HCT116 (cell line): Measurements from ENCODE around the gene CRACDL.

Experiments
- CEBPB ChIP-seq: IDR thresholded peaks from 2 replicates; pipeline ENCODE4 v1.6.1; 2012; ENCODE audit warnings: low read depth
- EGR1 ChIP-seq: IDR thresholded peaks from 2 replicates; pipeline ENCODE4 v1.6.1; 2012; ENCODE audit warnings: low read depth
- POLR2A ChIP-seq: IDR thresholded peaks from 2 replicates; pipeline ENCODE4 v1.7.0; 2011; ENCODE audit warnings: borderline replicate concordance; ENCODE audit not compliant: insufficient read depth, insufficient read length; ENCODE audit errors: extremely low read depth
- SIN3A ChIP-seq: IDR thresholded peaks from 2 replicates; pipeline ENCODE4 v1.6.1; 2012; ENCODE audit warnings: low read depth
- TF ChIP-seq, protein P1 (sequence below), 3 experiments: fragments of 200-600 bp in 1 of 3; sonication (generic) in 1 of 3; IDR thresholded peaks in 2 of 3; conservative IDR thresholded peaks in 1 of 3; 2 replicates each; pipeline ENCODE4 v1.5.1; 2012 to 2017; ENCODE audit warnings: low read depth in 2 of 3, low read length in 2 of 3, antibody characterized with exemption in 1 of 3, borderline replicate concordance in 1 of 3, control low read depth in 1 of 3, mild to moderate bottlenecking in 1 of 3, mixed read lengths in 1 of 3, mixed run types in 1 of 3, moderate library complexity in 1 of 3; ENCODE audit not compliant: insufficient read depth in 1 of 3
- TF ChIP-seq, protein P2 (sequence below): IDR thresholded peaks from 2 replicates; pipeline ENCODE4 v1.6.1; 2012

DNA sequence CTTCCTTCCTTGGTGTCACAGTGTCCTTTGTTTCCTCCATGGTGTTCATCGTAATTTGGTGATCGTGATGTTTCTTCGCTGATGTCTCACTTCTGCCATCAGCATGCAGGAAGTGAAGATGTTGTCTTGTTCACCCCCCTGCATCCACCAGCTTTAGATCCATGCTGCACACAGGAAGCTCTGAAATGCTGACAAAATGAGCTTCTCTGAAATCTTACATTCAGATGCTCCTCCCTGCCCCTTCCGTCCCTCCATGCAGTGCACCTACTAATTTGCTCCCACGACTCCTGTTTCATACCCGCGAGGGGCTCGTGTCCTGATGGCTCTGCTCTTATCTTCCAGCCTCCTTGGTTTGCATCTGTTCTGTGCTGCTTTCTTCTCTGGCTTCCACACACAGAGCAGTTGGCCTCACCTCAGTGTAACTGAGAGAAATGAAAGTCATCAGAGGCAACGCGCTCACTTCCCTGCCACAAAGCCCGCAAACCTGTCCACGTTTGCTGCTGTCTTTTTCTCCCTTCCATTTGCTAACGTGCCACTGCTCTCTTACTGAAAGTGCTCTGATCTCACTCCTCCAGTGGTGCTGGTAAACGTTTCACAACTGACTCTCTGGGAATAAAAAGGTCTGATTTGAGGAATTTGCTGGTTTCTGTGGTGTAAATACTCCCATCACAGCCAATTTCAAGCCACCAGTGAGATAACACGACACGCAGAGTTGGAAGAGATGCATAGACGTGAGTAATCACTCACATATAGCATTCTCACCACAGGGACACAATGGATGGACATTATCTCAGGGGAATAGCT is 164.1 kb downstream of the CRACDL start:
- TF ChIP-seq, protein P1, sequence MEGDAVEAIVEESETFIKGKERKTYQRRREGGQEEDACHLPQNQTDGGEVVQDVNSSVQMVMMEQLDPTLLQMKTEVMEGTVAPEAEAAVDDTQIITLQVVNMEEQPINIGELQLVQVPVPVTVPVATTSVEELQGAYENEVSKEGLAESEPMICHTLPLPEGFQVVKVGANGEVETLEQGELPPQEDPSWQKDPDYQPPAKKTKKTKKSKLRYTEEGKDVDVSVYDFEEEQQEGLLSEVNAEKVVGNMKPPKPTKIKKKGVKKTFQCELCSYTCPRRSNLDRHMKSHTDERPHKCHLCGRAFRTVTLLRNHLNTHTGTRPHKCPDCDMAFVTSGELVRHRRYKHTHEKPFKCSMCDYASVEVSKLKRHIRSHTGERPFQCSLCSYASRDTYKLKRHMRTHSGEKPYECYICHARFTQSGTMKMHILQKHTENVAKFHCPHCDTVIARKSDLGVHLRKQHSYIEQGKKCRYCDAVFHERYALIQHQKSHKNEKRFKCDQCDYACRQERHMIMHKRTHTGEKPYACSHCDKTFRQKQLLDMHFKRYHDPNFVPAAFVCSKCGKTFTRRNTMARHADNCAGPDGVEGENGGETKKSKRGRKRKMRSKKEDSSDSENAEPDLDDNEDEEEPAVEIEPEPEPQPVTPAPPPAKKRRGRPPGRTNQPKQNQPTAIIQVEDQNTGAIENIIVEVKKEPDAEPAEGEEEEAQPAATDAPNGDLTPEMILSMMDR (IDR thresholded peaks at IDR 0.05 in 2 of 3, conservative IDR thresholded peaks at IDR 0.05 in 1 of 3; ENCODE audit: borderline replicate concordance in 1 of 3, insufficient read depth in 1 of 3, low read depth in 2 of 3, low read length in 2 of 3), result no peak
- no peak for TF ChIP-seq POLR2A
- TF ChIP-seq, protein P2, sequence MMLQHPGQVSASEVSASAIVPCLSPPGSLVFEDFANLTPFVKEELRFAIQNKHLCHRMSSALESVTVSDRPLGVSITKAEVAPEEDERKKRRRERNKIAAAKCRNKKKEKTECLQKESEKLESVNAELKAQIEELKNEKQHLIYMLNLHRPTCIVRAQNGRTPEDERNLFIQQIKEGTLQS, result no peak
- no peak for TF ChIP-seq CEBPB
- no peak for TF ChIP-seq SIN3A
- TF ChIP-seq EGR1, result no peak
